GM12872 (cell line): ENCODE results near the gene UBXN2A.
A peak's percentile ranks its signal among the peaks of the same experiment; 100 is the strongest.

Experiments
- CTCF ChIP-seq: IDR thresholded peaks from 3 replicates; pipeline ENCODE4 v1.5.1; 2011; ENCODE audit warnings: low read depth, mild to moderate bottlenecking, low read length, moderate library complexity; ENCODE audit not compliant: insufficient read depth

UBXN2A gene

DNA sequence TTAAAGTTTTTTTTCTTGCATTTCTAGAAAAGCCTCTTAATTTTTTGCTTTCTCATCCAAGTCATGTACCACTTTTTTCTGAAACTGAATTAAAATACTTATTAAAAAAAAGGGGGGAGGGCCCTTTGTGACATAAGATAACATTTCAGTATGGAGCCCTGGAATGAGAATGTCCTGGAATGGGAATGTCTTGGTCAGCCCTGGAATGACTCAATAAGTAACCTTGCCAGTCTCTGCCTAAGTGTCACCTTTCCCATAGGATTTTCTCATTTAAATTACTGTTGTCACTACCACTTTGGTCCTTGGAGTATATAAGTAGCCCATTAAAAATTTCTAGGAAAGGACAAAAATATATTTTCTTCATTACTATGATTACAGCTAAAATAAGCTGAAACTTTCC, 4.7 kb downstream of the UBXN2A start:
- TF ChIP-seq CTCF = no peak

DNA sequence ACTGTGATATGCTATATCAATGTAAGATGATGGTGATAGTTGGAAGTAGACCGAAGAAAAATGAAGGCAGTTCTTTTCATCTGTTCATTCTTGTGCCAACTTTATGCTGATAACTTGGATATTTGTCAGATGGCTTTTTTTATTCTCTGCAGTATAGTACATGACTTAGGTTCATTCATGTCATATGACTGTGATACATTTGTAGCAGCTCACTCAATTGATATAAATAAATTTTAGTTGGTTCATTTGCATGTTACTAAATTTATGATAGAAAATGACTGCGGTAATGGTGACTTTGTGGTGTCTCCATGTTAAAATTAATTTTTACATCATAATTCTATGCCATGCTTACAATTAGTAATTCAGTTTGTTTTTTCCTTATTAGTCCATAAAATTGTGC, 7.1 kb downstream of the UBXN2A start:
- TF ChIP-seq CTCF = no peak

- TF ChIP-seq CTCF = no peak
These were observed 13.4 kb downstream of the UBXN2A start for GRCh38 chr2:23953625-23954024.

DNA sequence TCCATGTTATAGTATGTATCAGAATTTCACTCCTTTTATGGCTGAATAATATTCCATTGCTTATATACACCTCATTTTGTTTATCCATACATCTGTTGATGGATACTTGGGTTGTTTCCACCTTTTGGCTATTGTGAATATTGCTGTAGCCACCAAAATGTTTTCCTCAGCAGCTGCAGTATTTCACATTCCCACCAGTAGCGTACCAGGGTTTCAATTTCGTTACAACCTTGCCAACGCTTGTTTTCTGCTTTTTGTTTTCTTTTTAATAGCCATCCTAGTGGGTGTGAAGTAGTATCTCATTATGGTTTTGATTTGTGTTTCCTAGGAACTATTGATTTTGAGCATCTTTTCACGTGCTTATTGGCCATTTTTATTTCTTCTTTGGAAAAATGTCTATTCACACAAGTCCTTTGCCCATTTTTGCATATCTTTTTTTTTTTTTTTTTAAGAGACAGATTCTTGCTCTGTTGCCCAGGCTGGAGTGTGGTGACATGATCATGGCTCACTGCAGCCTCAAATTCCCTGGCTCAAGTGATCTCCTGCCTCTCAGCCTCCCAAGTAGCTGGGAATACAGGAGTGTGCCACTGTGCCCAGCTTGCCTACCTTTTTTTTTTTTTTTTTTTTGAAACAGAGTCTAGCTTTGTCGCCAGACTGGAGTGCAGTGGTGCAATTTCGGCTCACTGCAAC, 14.2 kb downstream of the UBXN2A start:
- TF ChIP-seq CTCF = no peak

DNA sequence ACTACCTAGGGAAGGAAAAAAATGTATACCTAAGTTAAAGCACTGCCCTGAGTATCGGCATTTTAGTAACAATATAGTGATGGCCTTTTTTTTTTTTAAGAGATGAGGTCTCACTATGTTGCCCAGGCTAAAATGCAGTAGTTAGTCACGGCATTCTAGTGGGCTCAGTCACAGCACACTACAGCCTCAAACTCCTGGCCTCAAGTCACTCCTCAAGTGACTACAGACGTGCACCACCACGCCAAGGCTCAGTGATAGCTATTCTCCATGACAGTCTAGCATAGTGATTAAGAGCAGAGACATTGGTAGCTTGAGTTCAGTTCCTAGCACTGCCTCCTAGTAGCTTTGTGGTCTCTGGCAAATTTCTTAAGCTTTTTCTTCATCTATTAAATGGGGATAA, 27.6 kb downstream of the UBXN2A start:
- no peak for TF ChIP-seq CTCF

- no peak for TF ChIP-seq CTCF
These were observed 36.6 kb downstream of the UBXN2A start for GRCh38 chr2:23976883-23977282.

DNA sequence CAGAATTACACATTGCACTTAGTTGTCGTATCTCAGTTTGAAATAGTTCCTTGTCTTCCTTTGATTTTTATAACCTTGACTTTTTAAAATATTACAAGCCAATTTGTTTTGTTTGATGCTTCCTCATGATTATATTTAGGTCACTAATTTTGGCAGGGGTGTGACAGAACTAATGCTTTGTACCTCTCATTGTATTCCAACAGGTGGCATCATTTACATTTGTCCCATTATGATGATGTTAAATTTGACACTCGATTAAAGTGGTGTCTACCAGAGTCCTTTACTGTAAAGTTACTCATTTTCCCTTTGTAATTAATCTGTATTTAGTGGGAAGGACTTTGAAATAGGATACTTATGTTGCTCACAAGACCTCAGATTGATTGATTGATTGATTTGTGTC, 48.1 kb downstream of the UBXN2A start:
- TF ChIP-seq CTCF = peak; percentile 22; the same call in 1 of the 3 replicates
